GM18519 (cell line): ENCODE measurements around the gene FIGN.

Source experiments
- ATAC-seq: cut with Tn5 transposase; IDR thresholded peaks from one replicate; pipeline ENCODE4 v1.9.1; 2021; ENCODE audit warnings: mild to moderate bottlenecking, moderate library complexity; ENCODE audit not compliant: unreplicated experiment, low FRiP score

FIGN gene

DNA sequence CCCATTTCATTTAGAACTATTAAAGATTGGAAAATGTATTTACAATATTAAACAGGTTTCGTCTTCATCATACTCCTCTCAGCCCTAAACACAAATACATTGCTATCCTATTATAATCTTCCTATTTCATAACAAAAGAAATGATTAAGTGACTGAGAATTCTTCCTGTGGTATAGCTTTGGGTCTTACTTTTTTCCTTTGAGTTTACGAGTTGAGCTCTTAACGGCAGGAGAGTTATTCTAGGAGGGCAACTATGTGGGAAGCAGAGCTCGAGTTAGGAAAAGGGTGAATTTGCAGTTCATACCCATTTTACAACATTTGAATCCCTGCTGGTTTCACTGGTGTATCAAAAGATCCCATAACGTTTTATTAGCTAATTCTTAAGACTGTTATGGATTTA lies 105.0 kb downstream of the FIGN start:
- no peak for ATAC-seq

GRCh38 chr2:163626639-163627109 lies 109.1 kb downstream of the FIGN start:
- no peak for ATAC-seq

GRCh38 chr2:163626208-163626607 lies 109.6 kb downstream of the FIGN start:
- no peak for ATAC-seq

DNA sequence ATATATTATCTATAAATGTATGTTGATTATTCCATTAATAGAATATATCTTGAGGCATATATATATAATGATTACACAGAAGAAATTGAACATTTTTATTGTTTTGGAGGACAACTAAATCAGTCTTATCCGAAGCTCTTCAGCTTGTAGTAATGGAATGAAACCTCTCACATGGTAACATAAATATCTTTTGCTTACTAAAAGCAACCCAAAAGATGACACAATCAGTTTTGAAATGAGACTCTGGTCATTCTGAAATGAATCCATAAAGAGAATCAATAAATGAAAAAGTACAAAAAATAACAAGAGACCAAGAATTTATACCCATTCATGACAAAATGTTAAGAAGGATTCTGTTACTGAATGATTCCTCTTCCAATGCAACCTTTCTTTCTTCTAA lies 110.2 kb downstream of the FIGN start:
- ATAC-seq = no peak

- ATAC-seq = no peak
Observed at GRCh38 chr2:163621445-163622004, 114.3 kb downstream of the FIGN start.

GRCh38 chr2:163617517-163617916 lies 118.3 kb downstream of the FIGN start:
- no peak for ATAC-seq

- no peak for ATAC-seq
Observed at GRCh38 chr2:163613266-163613731, 122.5 kb downstream of the FIGN start.

DNA sequence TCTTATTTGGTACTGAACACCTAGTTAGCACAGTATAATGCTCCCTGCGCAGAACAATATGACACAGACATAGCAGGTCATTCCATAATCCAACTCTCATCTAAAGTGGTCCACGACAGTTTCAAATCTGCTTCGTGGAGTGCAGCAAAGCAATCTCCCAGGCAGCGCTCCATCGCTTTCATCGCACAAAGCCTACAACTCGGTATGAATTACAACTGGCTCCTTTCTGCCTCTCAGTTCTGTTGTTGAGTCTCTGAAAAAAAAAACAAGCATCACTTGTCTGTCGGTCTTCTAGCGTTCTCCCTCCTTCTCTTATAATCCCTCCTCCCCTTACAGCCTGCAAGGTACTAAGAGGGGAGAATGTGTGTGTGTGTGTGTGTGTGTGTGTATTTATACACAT lies 123.5 kb downstream of the FIGN start:
- no peak for ATAC-seq

GRCh38 chr2:163611557-163611906 lies 124.3 kb downstream of the FIGN start:
- no peak for ATAC-seq

DNA sequence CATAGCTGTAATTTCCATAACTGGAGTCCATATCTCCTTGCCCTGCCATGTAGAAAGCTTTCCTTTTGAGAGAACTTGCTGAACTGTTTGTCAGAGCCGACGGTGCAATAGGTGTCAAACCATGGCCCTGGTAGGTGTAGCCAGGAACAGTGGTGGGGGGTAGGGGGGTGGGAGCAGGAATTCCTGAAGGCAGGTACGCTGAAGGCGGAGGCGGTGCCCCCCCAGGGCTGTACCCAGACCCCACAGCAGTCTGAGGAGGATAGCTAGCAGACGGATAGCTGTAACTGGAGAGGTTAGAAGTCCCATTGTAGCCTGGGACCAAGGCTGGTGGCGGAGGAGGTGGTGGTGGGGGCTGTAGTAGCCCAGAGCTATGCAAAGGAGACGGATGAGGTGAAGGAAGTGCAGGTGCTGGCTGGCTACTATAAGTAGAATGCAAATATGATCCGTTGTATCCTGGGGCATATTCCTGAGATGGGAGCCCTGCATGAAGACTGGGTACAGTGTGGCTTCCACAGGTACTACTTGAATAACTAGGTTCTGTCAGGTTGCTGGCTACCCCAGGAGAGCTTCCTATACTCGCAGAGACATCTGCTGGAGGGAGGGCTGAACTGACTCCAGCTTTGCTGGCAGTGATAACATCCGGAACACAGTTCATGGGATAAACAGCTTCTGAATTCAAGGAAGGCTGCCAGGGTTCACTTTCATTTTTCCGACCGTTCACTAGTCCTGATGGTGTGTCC lies 124.8 kb downstream of the FIGN start:
- ATAC-seq = no peak

DNA sequence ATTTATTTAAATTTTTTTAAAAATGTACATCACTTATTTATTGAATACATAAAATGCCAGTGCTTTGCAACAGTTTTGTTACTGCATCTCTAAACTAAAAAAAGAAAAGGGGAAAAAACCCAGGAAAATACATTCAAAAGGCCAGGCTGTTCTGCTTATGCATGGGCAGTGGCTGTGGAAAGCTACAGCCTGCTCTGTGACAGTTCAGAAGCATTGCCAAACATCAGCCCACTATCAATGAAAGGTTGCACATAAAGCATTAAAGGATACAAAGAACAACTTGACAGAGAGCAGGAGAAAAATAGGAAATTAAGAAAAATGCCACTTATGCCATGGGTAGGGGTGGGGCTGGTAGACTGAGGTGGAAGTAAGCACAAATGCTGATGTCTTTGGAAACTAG lies 128.2 kb downstream of the FIGN start:
- ATAC-seq = no peak

DNA sequence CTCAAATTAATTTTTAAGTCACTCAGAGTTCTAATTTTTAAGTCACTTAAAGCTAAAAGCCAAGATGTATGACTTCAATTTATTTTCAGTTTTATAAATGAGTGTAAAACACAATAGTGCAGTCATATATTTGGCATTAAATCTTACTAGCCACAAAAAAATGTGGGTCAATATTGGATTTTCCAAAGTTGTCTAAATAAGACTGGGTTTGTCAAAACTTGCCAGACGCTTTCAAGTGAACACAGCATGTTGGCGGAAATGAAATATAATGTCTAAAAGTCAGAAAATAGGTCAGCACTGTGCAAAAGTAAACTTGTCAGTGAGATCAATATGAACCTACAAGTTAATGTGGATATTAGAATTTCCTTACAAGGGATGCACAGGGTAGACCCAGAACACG lies 128.9 kb downstream of the FIGN start:
- no peak for ATAC-seq

DNA sequence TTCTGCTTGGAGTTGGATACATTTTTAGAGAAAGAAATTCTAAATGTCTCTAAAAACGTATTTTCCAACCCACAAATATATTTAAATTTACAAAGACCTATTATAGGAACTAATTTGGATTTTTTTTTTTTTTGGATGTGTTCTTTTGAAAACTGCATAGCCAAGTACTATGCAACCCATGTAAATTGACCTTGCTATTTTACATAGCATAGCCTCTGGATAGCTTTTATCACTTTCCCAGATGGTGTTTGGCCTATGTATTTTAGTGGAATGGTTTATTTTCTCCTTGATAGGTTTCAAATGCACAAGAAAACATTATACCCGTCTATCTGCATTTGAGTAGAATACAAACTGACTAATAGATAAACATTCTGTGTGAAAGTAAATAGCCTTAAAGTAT lies 130.0 kb downstream of the FIGN start:
- no peak for ATAC-seq

GRCh38 chr2:163604941-163605555 lies 130.8 kb downstream of the FIGN start:
- no peak for ATAC-seq

- ATAC-seq = no peak
Observed at GRCh38 chr2:163602196-163602595, 133.6 kb downstream of the FIGN start.

- no peak for ATAC-seq
Observed at GRCh38 chr2:163601377-163601776, 134.4 kb downstream of the FIGN start.

- no peak for ATAC-seq
Observed at GRCh38 chr2:163600801-163601200, 135.0 kb downstream of the FIGN start.

GRCh38 chr2:163595028-163595427 lies 140.8 kb downstream of the FIGN start:
- no peak for ATAC-seq

- ATAC-seq = no peak
Observed at GRCh38 chr2:163594497-163594896, 141.3 kb downstream of the FIGN start.

DNA sequence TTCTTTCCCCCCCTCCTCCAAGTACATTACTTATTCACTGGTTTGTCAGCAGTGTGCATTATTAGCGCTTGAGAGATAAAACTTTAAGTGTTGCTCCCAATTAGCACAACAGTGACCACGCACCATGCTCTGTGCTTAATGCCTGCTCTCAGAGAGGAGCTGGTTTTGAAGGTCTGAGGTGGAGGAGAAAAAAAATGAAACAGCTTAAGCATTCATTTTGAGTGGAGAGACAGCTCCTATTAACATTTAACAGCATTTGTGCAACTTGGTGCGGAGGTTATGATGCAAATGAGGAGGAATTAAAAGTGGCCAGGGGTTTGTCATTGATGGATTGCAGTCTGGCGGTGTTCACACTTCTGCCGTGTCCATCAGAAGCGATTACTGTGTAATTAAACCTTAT lies 141.8 kb downstream of the FIGN start:
- ATAC-seq = no peak

- no peak for ATAC-seq
Observed at GRCh38 chr2:163592954-163593622, 142.7 kb downstream of the FIGN start.
